GM08714 (cell line): ENCODE results near the gene SYDE2.
"Not testable (repeated sequence)": the region's sequence is repeated elsewhere in the genome, so short reads cannot be mapped to it uniquely, and the experiment has no call there.

Source experiments
- H3K4me3 ChIP-seq: fragments of 200-500 bp; sonication (Bioruptor generic); 2 replicates; pipeline ENCODE4 v1.5.1; 2014; ENCODE audit warnings: mild to moderate bottlenecking, low read length, inconsistent platforms
- ZNF274 ChIP-seq: IDR thresholded peaks from 2 replicates; pipeline ENCODE4 v1.6.1; 2012; ENCODE audit warnings: mild to moderate bottlenecking, low read depth, low read length

SYDE2 gene

DNA sequence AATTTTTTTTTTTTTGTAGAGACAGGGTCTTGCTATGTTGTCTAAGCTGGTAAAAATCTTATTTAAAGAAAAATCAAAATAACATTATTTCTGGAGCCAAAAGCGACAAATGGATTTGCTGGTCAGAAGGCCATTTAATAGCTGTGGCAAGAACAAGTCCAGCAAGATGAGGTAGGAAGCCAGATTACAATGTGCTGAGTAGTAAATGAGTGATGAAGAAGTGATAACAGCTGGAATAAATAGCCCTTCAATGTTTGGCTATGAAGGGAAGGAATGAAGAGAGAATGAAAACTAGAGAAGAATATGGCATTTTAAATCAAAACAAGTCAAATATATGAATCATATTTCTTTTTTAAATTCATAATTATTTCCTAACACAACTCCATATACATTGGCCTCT is 34.5 kb downstream of the SYDE2 start:
- no peak overlapping the region for H3K4me3 ChIP-seq
- TF ChIP-seq ZNF274, result no peak

GRCh38 chr1:85158910-85159309 is 41.9 kb downstream of the SYDE2 start:
- TF ChIP-seq ZNF274, result no peak
- no peak overlapping the region for H3K4me3 ChIP-seq

DNA sequence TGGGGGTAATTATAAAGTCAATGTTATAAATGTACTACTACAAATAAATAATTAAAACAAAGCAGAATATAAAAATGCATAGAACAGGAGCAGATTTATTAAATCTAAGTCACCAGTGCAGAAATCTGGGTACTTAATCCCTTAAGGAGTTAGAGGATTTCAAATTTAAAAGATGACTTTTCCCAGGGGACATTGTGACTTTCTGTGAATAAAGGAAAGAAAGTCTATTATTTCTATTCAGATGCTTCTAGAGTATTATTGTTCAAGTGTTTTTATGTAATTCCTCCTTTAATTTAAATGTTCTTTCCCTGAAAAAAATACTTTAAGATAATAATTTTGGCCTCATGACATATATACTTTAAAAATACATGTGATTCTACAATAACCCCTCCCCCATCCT is 43.4 kb downstream of the SYDE2 start:
- H3K4me3 ChIP-seq, result no peak overlapping the region
- no peak for TF ChIP-seq ZNF274

GRCh38 chr1:85153149-85153891 is 47.5 kb downstream of the SYDE2 start:
- H3K4me3 ChIP-seq, result no peak overlapping the region
- no peak for TF ChIP-seq ZNF274

DNA sequence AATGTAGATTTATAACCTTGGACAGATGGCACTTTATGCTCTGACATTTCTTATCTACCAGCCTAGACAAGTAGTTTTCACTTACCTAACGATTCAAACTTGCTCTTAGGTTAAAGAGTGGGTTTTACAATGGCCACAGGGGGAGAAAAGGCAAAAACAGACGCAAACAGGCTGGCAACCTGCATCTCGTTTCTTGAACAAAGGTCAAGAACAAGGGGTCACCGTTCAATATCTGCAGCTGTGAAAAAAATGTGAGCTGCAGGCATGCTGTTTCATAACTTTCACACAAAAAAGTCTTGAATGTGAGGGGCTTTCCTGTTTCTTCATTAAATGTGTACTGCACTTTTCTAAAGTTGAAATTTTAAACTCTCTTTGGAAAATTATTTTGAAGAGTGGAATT is 49.4 kb downstream of the SYDE2 start:
- H3K4me3 ChIP-seq, result no peak overlapping the region
- no peak for TF ChIP-seq ZNF274

DNA sequence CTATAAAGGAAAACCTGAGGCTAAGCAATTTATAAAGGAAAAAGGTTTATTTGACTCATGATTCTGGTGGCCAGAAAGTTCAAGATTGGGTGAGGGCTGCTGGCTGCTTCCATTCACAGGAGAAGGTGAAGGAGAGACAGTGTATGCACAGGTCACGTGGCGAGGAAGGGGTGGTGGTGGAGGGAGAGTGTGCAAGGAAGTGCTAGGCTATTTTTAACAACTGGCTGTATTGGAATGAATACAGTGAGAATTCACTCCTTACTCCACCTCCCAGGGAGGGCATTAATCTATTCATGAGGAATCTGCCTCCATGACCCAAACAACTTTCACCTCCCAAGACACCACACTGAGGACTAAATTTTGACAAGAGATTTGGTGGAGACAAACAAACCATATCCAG is 51.0 kb downstream of the SYDE2 start:
- no peak overlapping the region for H3K4me3 ChIP-seq
- no peak for TF ChIP-seq ZNF274

GRCh38 chr1:85148524-85149250 is 52.1 kb downstream of the SYDE2 start:
- TF ChIP-seq ZNF274, result no peak
- no peak overlapping the region for H3K4me3 ChIP-seq

DNA sequence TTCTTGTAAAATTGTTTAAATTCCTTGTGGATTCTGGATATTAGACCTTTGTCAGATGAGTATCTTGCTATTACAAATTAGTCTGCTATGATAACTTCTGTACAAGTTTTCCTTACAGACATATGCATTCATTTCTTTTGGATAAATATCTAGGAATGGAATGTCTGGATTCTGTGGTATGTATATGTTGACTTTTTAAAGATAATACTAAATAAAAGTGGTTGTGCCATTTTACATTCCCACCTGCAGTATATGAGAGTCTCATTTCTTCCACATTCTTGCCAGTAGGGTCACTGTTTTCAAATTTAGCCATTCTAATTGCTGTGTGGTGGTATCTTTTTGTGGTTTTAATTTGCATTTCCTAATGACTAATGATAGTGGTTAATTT is 53.9 kb downstream of the SYDE2 start:
- TF ChIP-seq ZNF274, result no peak
- H3K4me3 ChIP-seq, result no peak overlapping the region

- not testable (repeated sequence) for H3K4me3 ChIP-seq
Measured at GRCh38 chr1:85146298-85146971, 54.4 kb downstream of the SYDE2 start.

- TF ChIP-seq ZNF274, result no peak
- H3K4me3 ChIP-seq, result no peak overlapping the region
Measured at GRCh38 chr1:85144351-85144750, 56.5 kb downstream of the SYDE2 start.

DNA sequence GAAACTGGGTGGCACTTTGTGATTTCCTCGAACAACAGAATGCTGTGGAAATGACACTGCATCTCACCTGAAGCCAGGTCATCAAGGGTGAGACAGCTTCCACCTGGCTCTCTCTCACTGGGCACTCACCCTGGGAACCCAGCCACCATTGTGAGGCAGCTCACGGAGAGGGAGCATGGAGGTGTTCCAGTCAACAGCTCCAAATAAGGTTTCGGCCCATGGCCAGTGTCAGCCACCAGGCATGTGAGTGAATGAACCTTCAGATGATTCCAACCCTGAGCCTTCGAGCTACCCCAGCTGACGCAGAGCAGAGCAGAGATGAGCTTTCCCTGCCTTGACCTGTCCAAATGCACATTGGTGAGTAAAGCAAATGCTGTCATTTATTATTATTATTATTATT is 58.1 kb downstream of the SYDE2 start:
- TF ChIP-seq ZNF274, result no peak
- no peak overlapping the region for H3K4me3 ChIP-seq

GRCh38 chr1:85138439-85138838 is 62.4 kb downstream of the SYDE2 start:
- H3K4me3 ChIP-seq, result not testable (repeated sequence)

GRCh38 chr1:85137660-85138059 is 63.2 kb downstream of the SYDE2 start:
- no peak for TF ChIP-seq ZNF274
- H3K4me3 ChIP-seq, result no peak overlapping the region

- no peak overlapping the region for H3K4me3 ChIP-seq
- no peak for TF ChIP-seq ZNF274
Measured at GRCh38 chr1:85135392-85135798, 65.4 kb downstream of the SYDE2 start.

DNA sequence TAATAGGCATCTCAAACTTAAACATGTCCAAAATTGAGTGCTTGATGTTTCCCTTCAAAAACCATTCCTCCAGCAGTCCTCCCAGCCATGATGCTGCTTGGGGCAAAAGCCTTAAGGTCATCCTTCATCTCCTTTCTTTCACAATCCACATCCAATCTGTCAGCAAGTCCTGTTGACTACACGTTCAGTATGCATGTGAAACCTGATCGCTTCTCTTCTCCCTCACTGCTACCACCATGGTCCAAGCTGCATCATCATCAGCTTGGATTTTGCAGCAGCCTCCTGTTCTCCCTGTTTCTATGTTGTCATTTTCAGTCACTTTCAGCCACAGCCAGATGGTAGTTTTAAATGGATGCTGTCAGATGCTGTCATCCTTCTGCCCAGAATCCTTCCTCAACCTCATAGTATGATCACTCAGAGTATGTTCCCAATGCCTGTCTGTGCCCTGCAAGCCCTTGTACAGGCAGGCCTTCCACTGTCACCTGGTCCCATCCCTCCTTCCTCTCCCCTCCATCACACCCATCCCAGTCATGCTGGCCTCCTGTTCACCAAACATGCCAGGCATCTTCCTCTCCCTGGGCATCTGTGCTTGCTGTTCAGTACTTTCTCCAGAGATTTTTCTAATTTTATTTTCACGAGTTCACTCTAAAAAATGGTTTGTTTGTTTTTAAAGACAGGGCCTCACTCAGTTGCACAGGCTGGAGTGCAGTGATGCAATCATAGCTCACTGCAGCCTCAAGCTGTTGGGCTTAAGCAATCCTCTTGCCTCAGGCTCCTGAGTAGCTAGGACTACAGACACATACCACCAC is 66.0 kb downstream of the SYDE2 start:
- no peak overlapping the region for H3K4me3 ChIP-seq
- no peak for TF ChIP-seq ZNF274
